Measurements from ENCODE around the gene PSME3. TPM values are rescaled to one million over a fixed set of nuclear protein-coding genes. Genes with fewer than 3 reads are reported as not detected.

The PSME3 gene
- polyA plus RNA-seq, 1 of the 3 experiments (the other 2 are of a cell fraction), result 139 TPM

DNA sequence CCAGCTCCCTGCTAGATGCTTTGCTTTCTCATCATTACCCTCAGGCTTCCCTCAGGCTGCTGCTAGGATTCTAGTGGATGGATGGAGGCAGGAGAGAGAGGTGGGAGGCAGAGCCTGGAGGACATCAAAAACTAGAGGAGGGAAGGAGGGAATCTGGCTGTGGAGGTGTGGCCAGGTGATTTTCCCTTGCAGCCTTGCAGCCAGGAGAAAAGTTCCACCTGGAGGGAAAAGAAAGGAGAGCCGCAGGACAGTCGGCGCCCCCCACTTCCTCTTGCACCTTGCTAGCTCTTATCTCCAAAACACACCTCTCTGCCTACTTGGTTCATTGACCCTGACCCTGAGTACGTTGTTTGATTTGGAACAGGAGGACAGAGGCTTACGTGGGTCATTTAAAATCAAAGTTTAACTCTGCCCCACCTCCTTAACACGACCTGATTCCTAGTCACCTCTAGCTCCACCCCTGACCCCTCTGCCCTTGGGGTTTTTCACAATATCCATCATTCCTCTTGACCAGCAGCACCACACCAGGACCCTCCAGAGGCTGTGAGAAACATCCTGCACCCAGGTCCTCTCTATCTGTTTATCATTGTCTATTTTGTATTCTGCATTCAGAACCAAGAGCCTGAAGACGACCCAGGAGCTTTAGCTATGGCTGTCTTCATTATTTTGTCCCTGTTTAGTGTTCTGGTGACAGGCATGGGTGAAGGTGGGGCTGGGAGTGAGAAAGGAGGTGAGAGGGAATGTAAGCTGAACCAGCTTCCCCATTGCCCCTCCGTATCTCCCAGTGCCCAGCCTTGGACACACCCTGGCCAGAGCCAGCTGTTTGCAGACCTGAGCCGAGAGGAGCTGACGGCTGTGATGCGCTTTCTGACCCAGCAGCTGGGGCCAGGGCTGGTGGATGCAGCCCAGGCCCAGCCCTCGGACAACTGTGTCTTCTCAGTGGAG, 33.7 kb downstream of the PSME3 start:
- H3K9ac ChIP-seq, result no peak overlapping the region
- 36% methylated on average over 9 of the region's 12 CpGs for WGBS (ENCODE audit: low lambda C conversion rate)
- ChIA-PET POLR2A (no interaction called here), CTCF (no interaction called here)
- H2AFZ ChIP-seq (ENCODE audit: low read depth), result no peak overlapping the region
- no peak overlapping the region for H3K27ac ChIP-seq (ENCODE audit: low read depth in 2 of 2, low read length in 1 of 2)
- no peaks in the 10 kb centered on the region for H3F3A ChIP-seq (replicated peaks; ENCODE audit: insufficient read depth)
- H3K36me3 ChIP-seq (replicated peaks in 1 of 2; ENCODE audit: control insufficient read depth in 1 of 2, insufficient read depth in 2 of 2, low read length in 1 of 2), result no peaks in the 10 kb centered on the region
- no peak for DNase-seq
- H3K4me2 ChIP-seq, result no peak overlapping the region
- H3K27me3 ChIP-seq (ENCODE audit: insufficient read depth), result peaks cover 40% of the 10 kb centered on the region
- no peak for TF ChIP-seq TEAD4 (IDR thresholded peaks at IDR 0.05; ENCODE audit: borderline replicate concordance, insufficient read depth)
- no peak for TF ChIP-seq MXI1 (IDR thresholded peaks at IDR 0.05; ENCODE audit: low read depth, low read length)
- no peak for TF ChIP-seq NFIC (IDR thresholded peaks at IDR 0.05; ENCODE audit: borderline replicate concordance)
- TF ChIP-seq, protein P1, sequence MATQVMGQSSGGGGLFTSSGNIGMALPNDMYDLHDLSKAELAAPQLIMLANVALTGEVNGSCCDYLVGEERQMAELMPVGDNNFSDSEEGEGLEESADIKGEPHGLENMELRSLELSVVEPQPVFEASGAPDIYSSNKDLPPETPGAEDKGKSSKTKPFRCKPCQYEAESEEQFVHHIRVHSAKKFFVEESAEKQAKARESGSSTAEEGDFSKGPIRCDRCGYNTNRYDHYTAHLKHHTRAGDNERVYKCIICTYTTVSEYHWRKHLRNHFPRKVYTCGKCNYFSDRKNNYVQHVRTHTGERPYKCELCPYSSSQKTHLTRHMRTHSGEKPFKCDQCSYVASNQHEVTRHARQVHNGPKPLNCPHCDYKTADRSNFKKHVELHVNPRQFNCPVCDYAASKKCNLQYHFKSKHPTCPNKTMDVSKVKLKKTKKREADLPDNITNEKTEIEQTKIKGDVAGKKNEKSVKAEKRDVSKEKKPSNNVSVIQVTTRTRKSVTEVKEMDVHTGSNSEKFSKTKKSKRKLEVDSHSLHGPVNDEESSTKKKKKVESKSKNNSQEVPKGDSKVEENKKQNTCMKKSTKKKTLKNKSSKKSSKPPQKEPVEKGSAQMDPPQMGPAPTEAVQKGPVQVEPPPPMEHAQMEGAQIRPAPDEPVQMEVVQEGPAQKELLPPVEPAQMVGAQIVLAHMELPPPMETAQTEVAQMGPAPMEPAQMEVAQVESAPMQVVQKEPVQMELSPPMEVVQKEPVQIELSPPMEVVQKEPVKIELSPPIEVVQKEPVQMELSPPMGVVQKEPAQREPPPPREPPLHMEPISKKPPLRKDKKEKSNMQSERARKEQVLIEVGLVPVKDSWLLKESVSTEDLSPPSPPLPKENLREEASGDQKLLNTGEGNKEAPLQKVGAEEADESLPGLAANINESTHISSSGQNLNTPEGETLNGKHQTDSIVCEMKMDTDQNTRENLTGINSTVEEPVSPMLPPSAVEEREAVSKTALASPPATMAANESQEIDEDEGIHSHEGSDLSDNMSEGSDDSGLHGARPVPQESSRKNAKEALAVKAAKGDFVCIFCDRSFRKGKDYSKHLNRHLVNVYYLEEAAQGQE (IDR thresholded peaks at IDR 0.05; ENCODE audit: low read depth, low read length), result no peak
- TF ChIP-seq, protein P2, sequence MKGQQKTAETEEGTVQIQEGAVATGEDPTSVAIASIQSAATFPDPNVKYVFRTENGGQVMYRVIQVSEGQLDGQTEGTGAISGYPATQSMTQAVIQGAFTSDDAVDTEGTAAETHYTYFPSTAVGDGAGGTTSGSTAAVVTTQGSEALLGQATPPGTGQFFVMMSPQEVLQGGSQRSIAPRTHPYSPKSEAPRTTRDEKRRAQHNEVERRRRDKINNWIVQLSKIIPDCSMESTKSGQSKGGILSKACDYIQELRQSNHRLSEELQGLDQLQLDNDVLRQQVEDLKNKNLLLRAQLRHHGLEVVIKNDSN (IDR thresholded peaks at IDR 0.05; ENCODE audit: borderline replicate concordance, low read depth), result no peak
- no peak for TF ChIP-seq POLR2AphosphoS5 (IDR thresholded peaks at IDR 0.05; ENCODE audit: low read depth, low read length)
- TF ChIP-seq NRF1 (IDR thresholded peaks at IDR 0.05; ENCODE audit: low read depth, low read length), result no peak
- TF ChIP-seq, protein P3, sequence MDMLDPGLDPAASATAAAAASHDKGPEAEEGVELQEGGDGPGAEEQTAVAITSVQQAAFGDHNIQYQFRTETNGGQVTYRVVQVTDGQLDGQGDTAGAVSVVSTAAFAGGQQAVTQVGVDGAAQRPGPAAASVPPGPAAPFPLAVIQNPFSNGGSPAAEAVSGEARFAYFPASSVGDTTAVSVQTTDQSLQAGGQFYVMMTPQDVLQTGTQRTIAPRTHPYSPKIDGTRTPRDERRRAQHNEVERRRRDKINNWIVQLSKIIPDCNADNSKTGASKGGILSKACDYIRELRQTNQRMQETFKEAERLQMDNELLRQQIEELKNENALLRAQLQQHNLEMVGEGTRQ (IDR thresholded peaks at IDR 0.05; ENCODE audit: borderline replicate concordance, low read depth, low read length), result no peak
- TF ChIP-seq, protein P4, sequence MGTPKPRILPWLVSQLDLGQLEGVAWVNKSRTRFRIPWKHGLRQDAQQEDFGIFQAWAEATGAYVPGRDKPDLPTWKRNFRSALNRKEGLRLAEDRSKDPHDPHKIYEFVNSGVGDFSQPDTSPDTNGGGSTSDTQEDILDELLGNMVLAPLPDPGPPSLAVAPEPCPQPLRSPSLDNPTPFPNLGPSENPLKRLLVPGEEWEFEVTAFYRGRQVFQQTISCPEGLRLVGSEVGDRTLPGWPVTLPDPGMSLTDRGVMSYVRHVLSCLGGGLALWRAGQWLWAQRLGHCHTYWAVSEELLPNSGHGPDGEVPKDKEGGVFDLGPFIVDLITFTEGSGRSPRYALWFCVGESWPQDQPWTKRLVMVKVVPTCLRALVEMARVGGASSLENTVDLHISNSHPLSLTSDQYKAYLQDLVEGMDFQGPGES (IDR thresholded peaks at IDR 0.05; ENCODE audit: low read depth, low read length), result no peak
- TF ChIP-seq, protein P5, sequence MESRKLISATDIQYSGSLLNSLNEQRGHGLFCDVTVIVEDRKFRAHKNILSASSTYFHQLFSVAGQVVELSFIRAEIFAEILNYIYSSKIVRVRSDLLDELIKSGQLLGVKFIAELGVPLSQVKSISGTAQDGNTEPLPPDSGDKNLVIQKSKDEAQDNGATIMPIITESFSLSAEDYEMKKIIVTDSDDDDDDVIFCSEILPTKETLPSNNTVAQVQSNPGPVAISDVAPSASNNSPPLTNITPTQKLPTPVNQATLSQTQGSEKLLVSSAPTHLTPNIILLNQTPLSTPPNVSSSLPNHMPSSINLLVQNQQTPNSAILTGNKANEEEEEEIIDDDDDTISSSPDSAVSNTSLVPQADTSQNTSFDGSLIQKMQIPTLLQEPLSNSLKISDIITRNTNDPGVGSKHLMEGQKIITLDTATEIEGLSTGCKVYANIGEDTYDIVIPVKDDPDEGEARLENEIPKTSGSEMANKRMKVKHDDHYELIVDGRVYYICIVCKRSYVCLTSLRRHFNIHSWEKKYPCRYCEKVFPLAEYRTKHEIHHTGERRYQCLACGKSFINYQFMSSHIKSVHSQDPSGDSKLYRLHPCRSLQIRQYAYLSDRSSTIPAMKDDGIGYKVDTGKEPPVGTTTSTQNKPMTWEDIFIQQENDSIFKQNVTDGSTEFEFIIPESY (IDR thresholded peaks at IDR 0.05; ENCODE audit: borderline replicate concordance, low read depth), result no peak
- TF ChIP-seq JUND (IDR thresholded peaks at IDR 0.05), result no peak
- no peak for TF ChIP-seq GABPA (IDR thresholded peaks at IDR 0.05; ENCODE audit: low read depth)
- TF ChIP-seq, protein P6, sequence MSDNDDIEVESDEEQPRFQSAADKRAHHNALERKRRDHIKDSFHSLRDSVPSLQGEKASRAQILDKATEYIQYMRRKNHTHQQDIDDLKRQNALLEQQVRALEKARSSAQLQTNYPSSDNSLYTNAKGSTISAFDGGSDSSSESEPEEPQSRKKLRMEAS (IDR thresholded peaks at IDR 0.05; ENCODE audit: low read depth), result no peak
- TF ChIP-seq FOXM1 (IDR thresholded peaks at IDR 0.05; ENCODE audit: low read depth), result no peak
- no peak for TF ChIP-seq MEF2A (IDR thresholded peaks at IDR 0.05; ENCODE audit: borderline replicate concordance, low read depth)
- TF ChIP-seq TCF12 (IDR thresholded peaks at IDR 0.05), result no peak
- no peak for TF ChIP-seq RFX5 (IDR thresholded peaks at IDR 0.05; ENCODE audit: low read length)
- no peak for TF ChIP-seq RCOR1 (IDR thresholded peaks at IDR 0.05; ENCODE audit: low read length)
- TF ChIP-seq YY1 (IDR thresholded peaks at IDR 0.05; ENCODE audit: low read depth), result no peak
- no peak for TF ChIP-seq FOXJ3 (CRISPR knock-in tag; IDR thresholded peaks at IDR 0.05)
- no peak overlapping the region for H3K4me3 ChIP-seq (ENCODE audit: low read depth in 2 of 2, low read length in 1 of 2)
- H3K9me2 ChIP-seq, result no peaks in the 10 kb centered on the region
- H4K20me1 ChIP-seq (ENCODE audit: insufficient read depth), result no peaks in the 10 kb centered on the region
- peaks cover 6% of the 10 kb centered on the region for H3K9me3 ChIP-seq
- no peaks in the 10 kb centered on the region for H3K79me2 ChIP-seq (ENCODE audit: insufficient read depth)
- no peaks in the 10 kb centered on the region for H3K4me1 ChIP-seq (ENCODE audit: control insufficient read depth in 1 of 2, insufficient read depth in 2 of 2, low read depth in 1 of 2, low read length in 1 of 2)
